ENCODE results near the gene RAB38.

Gene RAB38

DNA sequence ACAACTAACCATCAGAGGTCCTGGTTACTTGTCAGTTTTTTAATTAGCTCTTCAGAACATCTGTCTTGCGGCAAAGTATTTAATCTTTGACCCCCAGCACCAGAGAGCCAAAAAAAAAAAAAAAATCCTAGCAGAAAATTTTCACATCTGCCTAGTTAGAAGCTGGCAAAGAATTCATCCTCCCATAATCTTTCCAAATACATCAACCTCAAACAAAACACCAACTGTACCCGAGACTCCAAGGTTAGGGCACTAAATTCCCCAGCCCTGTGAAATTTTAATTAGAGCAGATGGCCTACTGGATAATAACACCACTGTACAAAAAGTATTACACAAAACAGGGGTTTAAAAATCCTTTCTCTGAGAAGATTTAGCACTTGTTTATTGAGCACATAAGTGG lies 55.7 kb downstream of the RAB38 start:
- no peak overlapping the region for H3K27ac ChIP-seq
- TF ChIP-seq ZFX (IDR thresholded peaks at IDR 0.05): no peak
- TF ChIP-seq, protein P1, sequence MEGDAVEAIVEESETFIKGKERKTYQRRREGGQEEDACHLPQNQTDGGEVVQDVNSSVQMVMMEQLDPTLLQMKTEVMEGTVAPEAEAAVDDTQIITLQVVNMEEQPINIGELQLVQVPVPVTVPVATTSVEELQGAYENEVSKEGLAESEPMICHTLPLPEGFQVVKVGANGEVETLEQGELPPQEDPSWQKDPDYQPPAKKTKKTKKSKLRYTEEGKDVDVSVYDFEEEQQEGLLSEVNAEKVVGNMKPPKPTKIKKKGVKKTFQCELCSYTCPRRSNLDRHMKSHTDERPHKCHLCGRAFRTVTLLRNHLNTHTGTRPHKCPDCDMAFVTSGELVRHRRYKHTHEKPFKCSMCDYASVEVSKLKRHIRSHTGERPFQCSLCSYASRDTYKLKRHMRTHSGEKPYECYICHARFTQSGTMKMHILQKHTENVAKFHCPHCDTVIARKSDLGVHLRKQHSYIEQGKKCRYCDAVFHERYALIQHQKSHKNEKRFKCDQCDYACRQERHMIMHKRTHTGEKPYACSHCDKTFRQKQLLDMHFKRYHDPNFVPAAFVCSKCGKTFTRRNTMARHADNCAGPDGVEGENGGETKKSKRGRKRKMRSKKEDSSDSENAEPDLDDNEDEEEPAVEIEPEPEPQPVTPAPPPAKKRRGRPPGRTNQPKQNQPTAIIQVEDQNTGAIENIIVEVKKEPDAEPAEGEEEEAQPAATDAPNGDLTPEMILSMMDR (conservative IDR thresholded peaks at IDR 0.05): no peak

DNA sequence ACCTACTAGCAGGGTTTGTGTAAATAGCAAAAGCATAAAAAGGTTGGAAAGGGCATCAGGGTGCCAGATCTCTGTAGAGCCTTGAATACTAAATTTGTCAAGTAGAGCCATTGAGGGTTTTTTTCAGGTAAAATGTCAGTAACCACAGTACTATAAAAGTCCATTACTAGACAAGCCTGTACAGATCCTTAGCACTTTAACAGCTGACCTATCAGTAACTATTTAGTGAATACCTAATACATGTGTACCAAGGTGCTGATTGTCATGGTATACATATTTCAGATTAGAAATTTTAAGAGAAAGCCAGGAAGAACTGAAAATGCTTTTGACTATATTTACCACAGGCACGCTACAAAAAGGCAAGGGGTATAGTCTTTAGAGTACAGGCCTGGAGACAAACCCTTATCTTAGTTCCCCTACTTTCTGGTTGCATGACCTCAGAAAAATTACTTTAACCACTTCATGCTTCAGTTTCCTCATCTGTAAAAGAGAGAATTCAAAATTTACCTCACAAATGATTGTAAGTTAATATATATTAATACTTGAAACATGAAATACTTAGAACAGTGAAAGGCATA lies 57.9 kb downstream of the RAB38 start:
- H3K27ac ChIP-seq: no peak overlapping the region
- TF ChIP-seq, protein P1 (conservative IDR thresholded peaks at IDR 0.05): no peak
- no peak for TF ChIP-seq ZFX (IDR thresholded peaks at IDR 0.05)

DNA sequence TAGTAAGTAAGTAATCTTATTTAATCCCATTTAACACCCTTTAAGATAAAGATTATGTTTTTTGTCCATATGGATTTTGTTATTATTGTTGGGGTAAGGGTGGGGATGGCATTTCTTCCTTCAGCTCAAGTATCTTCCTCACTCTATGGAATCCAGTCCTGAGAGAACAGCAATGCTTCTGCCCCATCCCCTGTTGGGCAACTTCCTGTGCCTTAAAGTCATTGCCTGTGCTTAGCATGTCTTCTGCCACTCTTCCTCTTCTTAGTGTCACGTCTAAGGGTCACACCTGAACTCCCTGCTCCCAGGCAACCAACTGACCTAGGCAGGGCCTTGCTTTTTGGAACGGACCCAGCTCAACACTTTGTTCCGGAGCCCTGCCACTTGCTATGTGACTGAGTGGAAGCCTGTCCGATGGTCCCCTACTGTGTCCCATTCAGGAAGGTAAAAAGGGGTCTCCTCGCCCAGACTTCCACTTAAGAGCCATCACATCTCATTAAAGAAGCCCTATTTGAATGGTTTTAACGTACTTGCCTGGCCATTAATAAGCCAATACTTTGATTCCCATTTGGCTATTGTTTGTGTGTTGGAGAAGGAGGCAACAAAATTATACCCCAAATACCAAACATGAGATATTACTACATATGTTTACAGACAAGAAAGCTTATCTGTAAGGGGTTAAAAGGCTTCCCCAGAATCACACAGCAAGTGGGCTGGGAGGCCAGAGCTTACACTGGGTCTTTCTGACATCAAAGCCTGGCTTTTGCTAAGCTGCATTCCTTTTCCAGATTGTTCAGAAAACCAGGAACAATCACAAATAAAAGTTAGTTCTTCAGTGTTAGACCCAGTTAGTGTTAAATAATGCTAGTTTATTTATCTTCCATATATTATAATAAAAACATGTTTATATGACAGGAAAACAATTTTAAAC lies 59.2 kb downstream of the RAB38 start:
- TF ChIP-seq, protein P1 (conservative IDR thresholded peaks at IDR 0.05): no peak
- TF ChIP-seq ZFX (IDR thresholded peaks at IDR 0.05): no peak
- H3K27ac ChIP-seq: no peak overlapping the region

DNA sequence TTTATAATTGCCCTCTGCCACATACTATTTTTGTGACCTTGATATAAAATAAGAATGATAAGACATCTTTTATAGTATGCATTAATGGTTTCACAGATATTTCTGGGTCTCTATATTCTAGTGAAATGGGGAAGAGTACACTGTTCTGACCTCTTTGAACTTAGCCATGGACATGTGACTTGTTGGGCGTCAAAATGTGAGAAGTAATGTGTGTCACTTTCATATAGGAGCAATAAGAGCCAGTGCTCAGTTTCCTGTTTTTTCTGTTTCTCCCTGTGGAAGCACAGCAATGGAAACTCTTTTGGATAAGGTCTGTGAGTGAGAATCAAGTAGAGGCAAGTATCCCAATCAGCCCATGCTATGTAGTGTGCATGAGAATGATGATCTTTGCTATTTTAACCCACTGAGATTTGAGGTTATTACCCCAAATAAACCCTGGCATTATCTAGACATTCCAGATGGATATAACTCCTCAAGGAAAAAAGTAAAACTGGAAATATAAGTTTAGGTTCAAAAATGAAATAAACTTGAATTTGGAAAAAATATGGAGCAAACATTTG lies 60.7 kb downstream of the RAB38 start:
- TF ChIP-seq, protein P1 (conservative IDR thresholded peaks at IDR 0.05): no peak
- no peak for TF ChIP-seq ZFX (IDR thresholded peaks at IDR 0.05)

DNA sequence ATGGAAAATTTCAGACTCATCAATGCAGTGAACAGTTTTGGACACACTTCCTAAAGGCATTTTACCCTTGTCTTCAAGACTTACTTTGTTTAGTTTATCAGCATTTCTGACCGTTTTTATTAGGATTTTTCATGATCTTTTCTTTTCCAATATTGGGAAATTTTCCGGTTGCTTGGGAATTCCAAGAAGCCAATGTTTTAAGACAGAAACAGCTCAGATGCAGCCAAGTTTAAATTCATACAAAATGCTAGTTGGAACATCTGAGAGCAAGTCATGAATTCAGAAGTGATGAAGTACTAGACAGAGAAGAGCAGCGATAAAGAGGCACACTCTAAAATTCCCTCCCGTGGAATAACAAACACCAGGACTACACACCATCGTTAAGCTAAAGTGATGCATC lies 68.6 kb downstream of the RAB38 start:
- TF ChIP-seq, protein P1 (conservative IDR thresholded peaks at IDR 0.05): no peak
- TF ChIP-seq ZFX (IDR thresholded peaks at IDR 0.05): no peak
- no peak overlapping the region for H3K27ac ChIP-seq

More for the DNA sequence above, 60.7 kb downstream of the RAB38 start:
- H3K27ac ChIP-seq: no peak overlapping the region

DNA sequence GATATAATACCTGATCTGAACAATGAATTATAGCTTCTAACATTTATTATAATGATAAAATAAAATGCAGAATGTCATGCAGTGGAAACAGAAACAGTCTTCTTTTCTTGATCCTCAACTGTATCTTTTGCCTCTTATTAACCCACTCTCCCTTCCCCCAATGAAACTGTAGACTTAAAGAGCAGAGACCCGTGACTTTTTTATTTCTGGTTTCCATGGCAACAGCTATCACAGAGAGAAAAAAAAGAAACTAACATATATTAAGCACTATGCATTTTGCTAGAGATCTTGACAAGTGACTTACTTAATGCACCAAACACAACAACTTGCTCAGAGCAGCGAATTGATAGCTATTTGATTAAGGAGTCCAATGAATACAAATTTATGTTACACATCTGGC lies 69.3 kb downstream of the RAB38 start:
- no peak overlapping the region for H3K27ac ChIP-seq
- TF ChIP-seq, protein P1 (conservative IDR thresholded peaks at IDR 0.05): no peak
- TF ChIP-seq ZFX (IDR thresholded peaks at IDR 0.05): no peak

DNA sequence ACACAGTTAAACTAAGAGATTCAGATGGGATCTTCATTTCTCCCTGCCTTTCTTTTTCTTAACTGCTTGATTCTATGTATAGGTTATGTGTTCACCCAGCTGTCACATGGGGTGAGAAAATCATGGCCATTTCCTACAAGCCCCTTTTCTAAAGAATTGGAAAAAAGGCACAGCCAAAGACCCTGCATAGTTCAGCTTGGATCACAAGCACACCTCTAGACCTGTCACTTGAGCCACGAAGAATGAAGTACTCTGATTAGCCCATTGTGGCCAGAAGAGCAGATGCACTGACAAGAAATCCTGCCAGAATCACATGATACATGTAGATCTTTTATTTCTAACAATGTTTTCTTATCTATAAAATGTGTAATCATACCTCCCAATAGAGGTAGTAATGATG lies 69.7 kb downstream of the RAB38 start:
- no peak overlapping the region for H3K27ac ChIP-seq
- TF ChIP-seq, protein P1 (conservative IDR thresholded peaks at IDR 0.05): no peak
- TF ChIP-seq ZFX (IDR thresholded peaks at IDR 0.05): no peak

Measured in C4-2B (cell line).